IgD-negative memory B cell (primary cell): ENCODE results near the gene CCK. TPM values are rescaled to one million over a fixed set of nuclear protein-coding genes. Genes with fewer than 3 reads are reported as not detected.
A peak's percentile ranks its signal among the peaks of the same experiment; 100 is the strongest.

Source experiments
- H3K27ac Mint-ChIP-seq, 3 donors: one replicate each; pipeline ENCODE4 v1.8.0; 2020 to 2022; ENCODE audit warnings: mild to moderate bottlenecking in 3 of 3, mixed read lengths in 3 of 3, moderate library complexity in 1 of 3
- H3K27me3 Mint-ChIP-seq: one replicate; pipeline ENCODE4 v1.8.0; 2021; ENCODE audit warnings: mixed read lengths
- H3K36me3 Mint-ChIP-seq: one replicate; pipeline ENCODE4 v1.8.0; 2020; ENCODE audit warnings: mild to moderate bottlenecking, mixed read lengths
- H3K4me1 Mint-ChIP-seq, 3 donors: one replicate each; pipeline ENCODE4 v1.8.0; 2020 to 2022; ENCODE audit warnings: mixed read lengths in 3 of 3, mild to moderate bottlenecking in 1 of 3
- H3K4me3 Mint-ChIP-seq, 4 donors: one replicate each; pipeline ENCODE4 v1.8.0; 2020 to 2022; ENCODE audit warnings: mild to moderate bottlenecking in 4 of 4, mixed read lengths in 4 of 4, moderate library complexity in 3 of 4
- H3K9me3 Mint-ChIP-seq, 3 donors: one replicate each; pipeline ENCODE4 v1.8.0; 2020 to 2021; ENCODE audit warnings: mixed read lengths in 3 of 3, mild to moderate bottlenecking in 1 of 3
- polyA plus RNA-seq: library from polyadenylated mRNA; unstranded; fragments of 300-500 nt; fragmentation: Illumina TruSeq; gene quantifications from one replicate; pipeline ENCODE4 v1.2.3, GENCODE V29; 2021

CCK gene
- polyA plus RNA-seq, 1 donor from 2014 or later, result not detected

GRCh38 chr3:42277676-42278075, 11.7 kb upstream of the CCK start:
- H3K27me3 Mint-ChIP-seq, result no peaks in the 10 kb centered on the region
- no peak overlapping the region for H3K27ac Mint-ChIP-seq
- H3K4me1 Mint-ChIP-seq, result no peaks in the 10 kb centered on the region
- H3K4me3 Mint-ChIP-seq, result no peak overlapping the region
- no peaks in the 10 kb centered on the region for H3K36me3 Mint-ChIP-seq
- H3K9me3 Mint-ChIP-seq, result peaks cover 0 to 17% (median 15%) of the 10 kb centered on the region in 3 donors

- Mint-ChIP-seq H3K4me3 (no peak overlapping the region), H3K27me3 (no peaks in the 10 kb centered on the region), H3K4me1 (no peaks in the 10 kb centered on the region), H3K36me3 (no peaks in the 10 kb centered on the region), H3K9me3 (peaks cover 0 to 25% (median 16%) of the 10 kb centered on the region in 3 donors), H3K27ac (peak overlapping the region in 1 of 3 donors; percentile 27)
Observed at GRCh38 chr3:42276141-42277132, 10.5 kb upstream of the CCK start.

- Mint-ChIP-seq H3K27me3 (peaks cover 4% of the 10 kb centered on the region), H3K9me3 (peaks cover 0 to 18% (median 16%) of the 10 kb centered on the region in 3 donors)
Observed at GRCh38 chr3:42275217-42275616, 9.2 kb upstream of the CCK start.

GRCh38 chr3:42274266-42274665, 8.3 kb upstream of the CCK start:
- no peak overlapping the region for H3K27ac Mint-ChIP-seq
- H3K4me1 Mint-ChIP-seq, result no peaks in the 10 kb centered on the region
- no peaks in the 10 kb centered on the region for H3K36me3 Mint-ChIP-seq
- peaks cover 0 to 15% (median 14%) of the 10 kb centered on the region in 3 donors for H3K9me3 Mint-ChIP-seq
- H3K27me3 Mint-ChIP-seq, result peaks cover 11% of the 10 kb centered on the region
- H3K4me3 Mint-ChIP-seq, result no peak overlapping the region

More at GRCh38 chr3:42275217-42275616, 9.2 kb upstream of the CCK start:
- Mint-ChIP-seq H3K4me3 (no peak overlapping the region), H3K27ac (peak overlapping the region in 1 of 3 donors; percentile 35), H3K4me1 (no peaks in the 10 kb centered on the region), H3K36me3 (no peaks in the 10 kb centered on the region)

- Mint-ChIP-seq H3K27me3 (peaks cover 19% of the 10 kb centered on the region), H3K9me3 (peaks cover 0 to 15% (median 10%) of the 10 kb centered on the region in 3 donors), H3K36me3 (no peaks in the 10 kb centered on the region), H3K27ac (no peak overlapping the region), H3K4me1 (no peaks in the 10 kb centered on the region), H3K4me3 (no peak overlapping the region)
Observed at GRCh38 chr3:42273361-42273760, 7.4 kb upstream of the CCK start.

GRCh38 chr3:42271786-42272185, 5.8 kb upstream of the CCK start:
- H3K27me3 Mint-ChIP-seq, result peaks cover 33% of the 10 kb centered on the region
- H3K4me1 Mint-ChIP-seq, result no peaks in the 10 kb centered on the region
- H3K36me3 Mint-ChIP-seq, result no peaks in the 10 kb centered on the region
- H3K27ac Mint-ChIP-seq, result no peak overlapping the region
- H3K4me3 Mint-ChIP-seq, result no peak overlapping the region
- peaks cover 0 to 14% (median 10%) of the 10 kb centered on the region in 3 donors for H3K9me3 Mint-ChIP-seq

- no peak overlapping the region for H3K27ac Mint-ChIP-seq
- peaks cover 37% of the 10 kb centered on the region for H3K27me3 Mint-ChIP-seq
- peaks cover 0 to 14% (median 10%) of the 10 kb centered on the region in 3 donors for H3K9me3 Mint-ChIP-seq
- no peaks in the 10 kb centered on the region for H3K4me1 Mint-ChIP-seq
- no peaks in the 10 kb centered on the region for H3K36me3 Mint-ChIP-seq
- no peak overlapping the region for H3K4me3 Mint-ChIP-seq
Observed at GRCh38 chr3:42270561-42270960, 4.6 kb upstream of the CCK start.

GRCh38 chr3:42269647-42270046, 3.7 kb upstream of the CCK start:
- H3K4me3 Mint-ChIP-seq, result no peak overlapping the region
- no peaks in the 10 kb centered on the region for H3K36me3 Mint-ChIP-seq
- H3K27ac Mint-ChIP-seq, result no peak overlapping the region
- no peaks in the 10 kb centered on the region for H3K4me1 Mint-ChIP-seq
- H3K27me3 Mint-ChIP-seq, result peaks cover 41% of the 10 kb centered on the region
- H3K9me3 Mint-ChIP-seq, result peaks cover 0 to 14% (median 10%) of the 10 kb centered on the region in 3 donors

GRCh38 chr3:42267878-42268277, 1.9 kb upstream of the CCK start:
- Mint-ChIP-seq H3K4me1 (peaks cover 2 to 8% (median 4%) of the 10 kb centered on the region in 3 donors), H3K27me3 (peaks cover 53% of the 10 kb centered on the region), H3K9me3 (peaks cover 0 to 14% (median 10%) of the 10 kb centered on the region in 3 donors), H3K36me3 (no peaks in the 10 kb centered on the region), H3K4me3 (peak overlapping the region in 1 of 4 donors; percentile 70), H3K27ac (no peak overlapping the region)

GRCh38 chr3:42265059-42265991, 660 bp downstream of the CCK start:
- Mint-ChIP-seq H3K4me1 (peaks cover 2 to 8% (median 4%) of the 10 kb centered on the region in 3 donors), H3K9me3 (peaks cover 0 to 5% (median 0%) of the 10 kb centered on the region in 3 donors), H3K27ac (no peak overlapping the region), H3K36me3 (no peaks in the 10 kb centered on the region), H3K27me3 (peaks cover 65% of the 10 kb centered on the region), H3K4me3 (no peak overlapping the region)

- Mint-ChIP-seq H3K27me3 (peaks cover 63% of the 10 kb centered on the region), H3K27ac (no peak overlapping the region), H3K4me3 (peak overlapping the region in 2 of 4 donors; percentile 41 to 63), H3K9me3 (peaks cover 0 to 2% (median 0%) of the 10 kb centered on the region in 3 donors), H3K4me1 (peaks cover 2 to 8% (median 4%) of the 10 kb centered on the region in 3 donors), H3K36me3 (no peaks in the 10 kb centered on the region)
Observed at GRCh38 chr3:42264399-42265058, 1.5 kb downstream of the CCK start.

- Mint-ChIP-seq H3K9me3 (peaks cover 0 to 2% (median 0%) of the 10 kb centered on the region in 3 donors), H3K4me3 (peak overlapping the region in 2 of 4 donors; percentile 40 to 55), H3K36me3 (no peaks in the 10 kb centered on the region), H3K27ac (no peak overlapping the region), H3K27me3 (peaks cover 58% of the 10 kb centered on the region), H3K4me1 (peaks cover 2 to 8% (median 4%) of the 10 kb centered on the region in 3 donors)
Observed at GRCh38 chr3:42263354-42264346, 2.3 kb downstream of the CCK start.

GRCh38 chr3:42262525-42262924, 3.5 kb downstream of the CCK start:
- Mint-ChIP-seq H3K27me3 (peaks cover 53% of the 10 kb centered on the region), H3K4me1 (peaks cover 2 to 8% (median 4%) of the 10 kb centered on the region in 3 donors), H3K27ac (no peak overlapping the region), H3K9me3 (peaks cover 0 to 2% (median 0%) of the 10 kb centered on the region in 3 donors), H3K36me3 (no peaks in the 10 kb centered on the region), H3K4me3 (no peak overlapping the region)
